ENCODE measurements around the gene DCAF5.

- TF ChIP-seq CTCF (IDR thresholded peaks at IDR 0.05) (no peak), POLR2AphosphoS5 (IDR thresholded peaks at IDR 0.05) (no peak)
These were observed 10.8 kb downstream of the DCAF5 start for GRCh38 chr14:69142101-69142500.

Data from esophagus muscularis mucosa (tissue), 3 donors.